SU-DHL-6 (cell line): ENCODE measurements around the gene NR2E1.

Experiments used
- H2AFZ ChIP-seq: fragments of 200-600 bp; sonication (generic); 2 replicates; pipeline ENCODE4 v1.6.1; 2014; ENCODE audit warnings: low read depth, mild to moderate bottlenecking, moderate library complexity, mixed read lengths, antibody characterized with exemption, low read length; ENCODE audit not compliant: severe bottlenecking
- H3F3A ChIP-seq: fragments of 200-600 bp; shearing (Covaris generic); 2 replicates; pipeline ENCODE4 v1.6.0; 2016; ENCODE audit warnings: antibody characterized with exemption, mild to moderate bottlenecking; ENCODE audit not compliant: insufficient read depth
- H3K27ac ChIP-seq: fragments of 200-600 bp; sonication (generic); 2 replicates; pipeline ENCODE4 v1.5.1; 2016; ENCODE audit warnings: low read depth, mild to moderate bottlenecking, low read length, moderate library complexity, mixed read lengths
- H3K27me3 ChIP-seq: fragments of 200-600 bp; sonication (generic), shearing (Covaris generic); 2 replicates; pipeline ENCODE4 v1.6.0; 2014; ENCODE audit warnings: mild to moderate bottlenecking, low read length
- H3K36me3 ChIP-seq: fragments of 200-600 bp; sonication (generic); 2 replicates; pipeline ENCODE4 v1.6.1; 2014; ENCODE audit warnings: mild to moderate bottlenecking, low read length, mixed read lengths
- H3K4me2 ChIP-seq: fragments of 300-600, 200-600 bp; shearing (Covaris generic), sonication (generic); 2 replicates; pipeline ENCODE4 v1.6.0; 2014; ENCODE audit warnings: low read length, low read depth, mild to moderate bottlenecking; ENCODE audit not compliant: poor library complexity, severe bottlenecking
- H3K4me3 ChIP-seq: fragments of 200-600 bp; sonication (generic); 2 replicates; pipeline ENCODE4 v1.5.1; 2014; ENCODE audit warnings: antibody characterized with exemption, low read length, mild to moderate bottlenecking, mixed read lengths; ENCODE audit not compliant: insufficient read depth, poor library complexity, severe bottlenecking
- H3K79me2 ChIP-seq: fragments of 200-600 bp; sonication (generic); 2 replicates; pipeline ENCODE4 v1.6.1; 2014; ENCODE audit warnings: mild to moderate bottlenecking, low read length, moderate library complexity; ENCODE audit not compliant: insufficient read depth
- H3K9ac ChIP-seq: fragments of 200-600 bp; sonication (generic); 2 replicates; pipeline ENCODE4 v1.7.0; 2014; ENCODE audit warnings: mild to moderate bottlenecking, low read length
- H3K9me2 ChIP-seq: fragments of 200-600 bp; sonication (generic); replicated peaks from 2 replicates; pipeline ENCODE4 v1.6.1; 2014; ENCODE audit warnings: low read length; ENCODE audit not compliant: insufficient read depth
- H3K9me3 ChIP-seq: fragments of 200-600 bp; sonication (generic); 2 replicates; pipeline ENCODE4 v1.6.1; 2014; ENCODE audit warnings: low read length, mixed read lengths; ENCODE audit not compliant: insufficient read depth
- H4K20me1 ChIP-seq: fragments of 200-600 bp; sonication (generic); 2 replicates; pipeline ENCODE4 v1.6.1; 2014; ENCODE audit warnings: low read depth, mild to moderate bottlenecking, antibody characterized with exemption, low read length, moderate library complexity, mixed read lengths
- EZH2phosphoT487 ChIP-seq: fragments of 200-600 bp; sonication (generic), shearing (Covaris generic); conservative IDR thresholded peaks from 2 replicates; pipeline ENCODE4 v1.6.1; 2018; ENCODE audit warnings: mild to moderate bottlenecking, antibody characterized with exemption, low read length, moderate library complexity, mixed read lengths
- TF ChIP-seq, protein P1 (sequence below): fragments of 200-600 bp; sonication (generic); IDR thresholded peaks from one replicate; pipeline ENCODE4 v1.5.1; 2017; ENCODE audit warnings: antibody characterized with exemption, mild to moderate bottlenecking, low read length, moderate library complexity; ENCODE audit not compliant: insufficient read depth, poor library complexity, severe bottlenecking

The NR2E1 gene

DNA sequence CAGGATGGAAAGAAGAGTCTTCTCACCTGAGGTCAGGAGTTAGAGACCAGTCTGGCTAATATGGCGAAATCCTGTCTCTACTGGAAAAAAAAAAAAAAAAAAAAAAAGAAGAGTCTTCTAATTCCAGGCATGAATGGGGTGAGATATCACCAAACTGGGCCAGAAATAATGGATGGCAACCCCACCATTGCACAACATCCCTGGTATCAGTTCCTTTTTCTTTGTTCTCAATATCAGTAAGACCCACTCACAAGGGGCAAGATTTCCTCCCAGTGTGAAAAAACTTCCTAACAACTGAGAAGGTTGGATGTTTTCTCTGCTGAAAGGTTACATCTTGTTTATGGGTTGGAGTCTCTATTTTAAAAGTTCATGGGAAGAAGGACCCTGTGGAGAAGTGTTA lies 23.6 kb upstream of the NR2E1 start:
- H3K27ac ChIP-seq = no peak overlapping the region
- no peaks in the 10 kb centered on the region for H3K27me3 ChIP-seq
- H2AFZ ChIP-seq = no peak overlapping the region
- TF ChIP-seq EZH2phosphoT487 = no peak
- TF ChIP-seq, protein P1, sequence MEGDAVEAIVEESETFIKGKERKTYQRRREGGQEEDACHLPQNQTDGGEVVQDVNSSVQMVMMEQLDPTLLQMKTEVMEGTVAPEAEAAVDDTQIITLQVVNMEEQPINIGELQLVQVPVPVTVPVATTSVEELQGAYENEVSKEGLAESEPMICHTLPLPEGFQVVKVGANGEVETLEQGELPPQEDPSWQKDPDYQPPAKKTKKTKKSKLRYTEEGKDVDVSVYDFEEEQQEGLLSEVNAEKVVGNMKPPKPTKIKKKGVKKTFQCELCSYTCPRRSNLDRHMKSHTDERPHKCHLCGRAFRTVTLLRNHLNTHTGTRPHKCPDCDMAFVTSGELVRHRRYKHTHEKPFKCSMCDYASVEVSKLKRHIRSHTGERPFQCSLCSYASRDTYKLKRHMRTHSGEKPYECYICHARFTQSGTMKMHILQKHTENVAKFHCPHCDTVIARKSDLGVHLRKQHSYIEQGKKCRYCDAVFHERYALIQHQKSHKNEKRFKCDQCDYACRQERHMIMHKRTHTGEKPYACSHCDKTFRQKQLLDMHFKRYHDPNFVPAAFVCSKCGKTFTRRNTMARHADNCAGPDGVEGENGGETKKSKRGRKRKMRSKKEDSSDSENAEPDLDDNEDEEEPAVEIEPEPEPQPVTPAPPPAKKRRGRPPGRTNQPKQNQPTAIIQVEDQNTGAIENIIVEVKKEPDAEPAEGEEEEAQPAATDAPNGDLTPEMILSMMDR = no peak
- no peaks in the 10 kb centered on the region for H3K36me3 ChIP-seq
- H3K9ac ChIP-seq = no peak overlapping the region
- H4K20me1 ChIP-seq = no peaks in the 10 kb centered on the region
- H3K9me2 ChIP-seq = no peaks in the 10 kb centered on the region
- H3K79me2 ChIP-seq = no peaks in the 10 kb centered on the region
- H3K9me3 ChIP-seq = no peaks in the 10 kb centered on the region
- no peaks in the 10 kb centered on the region for H3F3A ChIP-seq
- no peak overlapping the region for H3K4me2 ChIP-seq
- no peak overlapping the region for H3K4me3 ChIP-seq

DNA sequence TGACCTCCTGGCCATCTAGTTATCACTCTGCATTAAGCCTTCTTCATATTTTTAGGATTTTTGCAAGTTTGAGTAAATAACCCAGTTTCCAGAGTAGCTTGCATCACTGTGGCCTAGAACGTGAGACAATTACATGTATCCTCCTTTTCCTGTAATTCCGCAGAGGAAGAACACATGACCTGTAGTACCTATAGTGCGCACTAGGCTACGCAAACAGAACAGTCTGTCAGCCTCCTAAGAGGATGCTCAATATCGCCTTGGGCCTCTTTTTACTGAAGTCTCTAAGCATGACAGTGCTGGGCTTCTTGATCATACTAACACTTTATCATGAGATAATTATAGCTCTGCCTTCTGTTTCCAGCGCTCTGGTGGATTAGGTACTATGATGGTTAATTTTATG lies 20.2 kb upstream of the NR2E1 start:
- H4K20me1 ChIP-seq = no peaks in the 10 kb centered on the region
- no peaks in the 10 kb centered on the region for H3K9me3 ChIP-seq
- no peaks in the 10 kb centered on the region for H3K27me3 ChIP-seq
- no peak overlapping the region for H3K4me3 ChIP-seq
- H3K9ac ChIP-seq = no peak overlapping the region
- no peaks in the 10 kb centered on the region for H3K79me2 ChIP-seq
- H3K4me2 ChIP-seq = no peak overlapping the region
- no peak overlapping the region for H2AFZ ChIP-seq
- no peak for TF ChIP-seq EZH2phosphoT487
- TF ChIP-seq, protein P1 = no peak
- no peaks in the 10 kb centered on the region for H3K36me3 ChIP-seq
- H3K27ac ChIP-seq = no peak overlapping the region
- no peaks in the 10 kb centered on the region for H3K9me2 ChIP-seq
- H3F3A ChIP-seq = no peaks in the 10 kb centered on the region

DNA sequence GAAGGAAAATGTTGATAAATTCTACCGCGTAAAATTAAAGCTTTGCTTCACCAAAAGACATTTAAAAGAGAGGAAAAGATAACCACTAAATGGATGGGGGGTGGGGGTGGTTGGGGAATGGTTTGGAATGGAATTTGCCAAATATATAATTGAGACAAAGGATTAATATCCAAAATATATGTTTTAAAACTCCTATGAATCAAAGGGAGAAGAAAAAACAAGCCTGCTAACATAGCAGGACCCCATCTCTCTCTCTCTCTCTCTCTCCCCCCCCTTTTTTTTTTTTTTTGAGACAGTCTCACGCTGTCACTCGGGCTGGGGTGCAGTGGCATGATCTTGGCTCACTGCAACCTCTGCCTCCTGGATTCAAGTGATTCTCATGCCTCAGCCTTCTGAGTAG lies 13.4 kb upstream of the NR2E1 start:
- no peak overlapping the region for H3K4me2 ChIP-seq
- no peaks in the 10 kb centered on the region for H4K20me1 ChIP-seq
- H3K27me3 ChIP-seq = no peaks in the 10 kb centered on the region
- no peaks in the 10 kb centered on the region for H3K9me2 ChIP-seq
- H3K36me3 ChIP-seq = no peaks in the 10 kb centered on the region
- H3K9ac ChIP-seq = no peak overlapping the region
- H3F3A ChIP-seq = no peaks in the 10 kb centered on the region
- H2AFZ ChIP-seq = no peak overlapping the region
- H3K79me2 ChIP-seq = no peaks in the 10 kb centered on the region
- no peaks in the 10 kb centered on the region for H3K9me3 ChIP-seq
- no peak overlapping the region for H3K27ac ChIP-seq
- no peak overlapping the region for H3K4me3 ChIP-seq
- no peak for TF ChIP-seq EZH2phosphoT487
- TF ChIP-seq, protein P1 = no peak
